ENCODE data around the gene UGT2B15. TPM values are rescaled to one million over a fixed set of nuclear protein-coding genes. Genes with fewer than 3 reads are reported as not detected.
"Not testable (repeated sequence)": the region's sequence is repeated elsewhere in the genome, so short reads cannot be mapped to it uniquely, and the experiment has no call there.

The UGT2B15 gene
- total RNA-seq (under 1 TPM in 1 of 2 donors, not detected in 1; 0.50 TPM), polyA plus RNA-seq (ENCODE audit: insufficient read depth, low read depth, low replicate concordance) (1.3 TPM)
- long read RNA-seq, donor 1: 0 reads
- long read RNA-seq, donor 2: 0 reads

- H3K4me1 ChIP-seq; H3K36me3 ChIP-seq (ENCODE audit: low read depth, missing control alignments); H3K9me3 ChIP-seq; H3K27me3 ChIP-seq; H3K4me3 ChIP-seq; DNase-seq; intact Hi-C loops (cut with DNase I; ENCODE audit: low total_unique reads); H3K27ac ChIP-seq: not testable (repeated sequence)
- 54 to 84% methylated on average over 1 of the region's 1 CpG for WGBS, 2 donors
Measured at GRCh38 chr4:68670479-68670939, at the start of gene UGT2B15. UGT2B15 (minus strand) TSS chr4:68670652; CDS start chr4:68670618, 34 bp downstream.

GRCh38 chr4:68719075-68719473 lies 48.6 kb upstream of the UGT2B15 start:
- intact Hi-C loops (cut with DNase I; ENCODE audit: low total_unique reads): no loop called here
- Histone ChIP-seq H3K4me3 (no peak overlapping the region), H3K27ac (no peak overlapping the region), H3K27me3 (no peaks in the 10 kb centered on the region), H3K4me1 (no peaks in the 10 kb centered on the region), H3K9me3 (no peaks in the 10 kb centered on the region), H3K36me3 (ENCODE audit: low read depth, missing control alignments) (no peaks in the 10 kb centered on the region)
- no peak for TF ChIP-seq POLR2A (IDR thresholded peaks at IDR 0.05)
- no peak for TF ChIP-seq CTCF (IDR thresholded peaks at IDR 0.05)
- DNase-seq: no peak
- 68 to 93% methylated on average over 2 of the region's 2 CpGs for WGBS, 2 donors

- TF ChIP-seq CTCF (IDR thresholded peaks at IDR 0.05) (no peak), POLR2A (IDR thresholded peaks at IDR 0.05) (no peak)
- DNase-seq: no peak
- H3K27me3 ChIP-seq: no peaks in the 10 kb centered on the region
- intact Hi-C loops (cut with DNase I; ENCODE audit: low total_unique reads): no loop called here
- H3K36me3 ChIP-seq (ENCODE audit: low read depth, missing control alignments): no peaks in the 10 kb centered on the region
- no peaks in the 10 kb centered on the region for H3K4me1 ChIP-seq
- H3K27ac ChIP-seq: no peak overlapping the region
- no peaks in the 10 kb centered on the region for H3K9me3 ChIP-seq
- WGBS, 2 donors: 88 to 97% methylated on average over 3 of the region's 3 CpGs
- no peak overlapping the region for H3K4me3 ChIP-seq
Measured at GRCh38 chr4:68718447-68719074, 48.1 kb upstream of the UGT2B15 start.

GRCh38 chr4:68717999-68718398 lies 47.5 kb upstream of the UGT2B15 start:
- no peaks in the 10 kb centered on the region for H3K9me3 ChIP-seq
- no peak for TF ChIP-seq CTCF (IDR thresholded peaks at IDR 0.05)
- no peak for TF ChIP-seq POLR2A (IDR thresholded peaks at IDR 0.05)
- DNase-seq: no peak
- H3K4me3 ChIP-seq: no peak overlapping the region
- no peaks in the 10 kb centered on the region for H3K36me3 ChIP-seq (ENCODE audit: low read depth, missing control alignments)
- intact Hi-C loops (cut with DNase I; ENCODE audit: low total_unique reads): no loop called here
- no peaks in the 10 kb centered on the region for H3K4me1 ChIP-seq
- no peak overlapping the region for H3K27ac ChIP-seq
- WGBS, 2 donors: 87 to 89% methylated on average over 1 of the region's 1 CpG
- no peaks in the 10 kb centered on the region for H3K27me3 ChIP-seq

- 92 to 98% methylated on average over 2 of the region's 2 CpGs for WGBS, 2 donors
- Histone ChIP-seq H3K4me3 (no peak overlapping the region), H3K36me3 (ENCODE audit: low read depth, missing control alignments) (no peaks in the 10 kb centered on the region), H3K27ac (no peak overlapping the region), H3K4me1 (no peaks in the 10 kb centered on the region), H3K9me3 (no peaks in the 10 kb centered on the region), H3K27me3 (no peaks in the 10 kb centered on the region)
- TF ChIP-seq CTCF (IDR thresholded peaks at IDR 0.05): no peak
- TF ChIP-seq POLR2A (IDR thresholded peaks at IDR 0.05): no peak
- no peak for DNase-seq
- intact Hi-C loops (cut with DNase I; ENCODE audit: low total_unique reads): no loop called here
Measured at GRCh38 chr4:68714400-68714799, 43.9 kb upstream of the UGT2B15 start.

Measured in testis (tissue), 5 donors.